ENCODE data around the gene HIBCH. TPM values are rescaled to one million over a fixed set of nuclear protein-coding genes. Genes with fewer than 3 reads are reported as not detected.

The HIBCH gene
- polyA plus RNA-seq, 2 of the 4 experiments (the other 2 are of a cell fraction), result 21.8 to 26.9 TPM

- CTCF ChIA-PET, result interaction anchor here (0.8 kb wide), 1 partner anchor 89 kb away, joined by 3 read pairs; no protein-coding TSS in a partner anchor
- TF ChIP-seq HDAC2 (IDR thresholded peaks at IDR 0.05), result no peak
- no peak for TF ChIP-seq HMGXB4 (CRISPR knock-in tag; IDR thresholded peaks at IDR 0.05; ENCODE audit: borderline replicate concordance)
- TF ChIP-seq, protein P1, sequence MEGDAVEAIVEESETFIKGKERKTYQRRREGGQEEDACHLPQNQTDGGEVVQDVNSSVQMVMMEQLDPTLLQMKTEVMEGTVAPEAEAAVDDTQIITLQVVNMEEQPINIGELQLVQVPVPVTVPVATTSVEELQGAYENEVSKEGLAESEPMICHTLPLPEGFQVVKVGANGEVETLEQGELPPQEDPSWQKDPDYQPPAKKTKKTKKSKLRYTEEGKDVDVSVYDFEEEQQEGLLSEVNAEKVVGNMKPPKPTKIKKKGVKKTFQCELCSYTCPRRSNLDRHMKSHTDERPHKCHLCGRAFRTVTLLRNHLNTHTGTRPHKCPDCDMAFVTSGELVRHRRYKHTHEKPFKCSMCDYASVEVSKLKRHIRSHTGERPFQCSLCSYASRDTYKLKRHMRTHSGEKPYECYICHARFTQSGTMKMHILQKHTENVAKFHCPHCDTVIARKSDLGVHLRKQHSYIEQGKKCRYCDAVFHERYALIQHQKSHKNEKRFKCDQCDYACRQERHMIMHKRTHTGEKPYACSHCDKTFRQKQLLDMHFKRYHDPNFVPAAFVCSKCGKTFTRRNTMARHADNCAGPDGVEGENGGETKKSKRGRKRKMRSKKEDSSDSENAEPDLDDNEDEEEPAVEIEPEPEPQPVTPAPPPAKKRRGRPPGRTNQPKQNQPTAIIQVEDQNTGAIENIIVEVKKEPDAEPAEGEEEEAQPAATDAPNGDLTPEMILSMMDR (IDR thresholded peaks at IDR 0.05), result no peak
- no peak for TF ChIP-seq SMC3 (IDR thresholded peaks at IDR 0.05)
- TF ChIP-seq ELK1 (IDR thresholded peaks at IDR 0.05; ENCODE audit: low read depth, low read length), result no peak
- no peak for TF ChIP-seq MAX (IDR thresholded peaks at IDR 0.05)
- TF ChIP-seq PHF8 (IDR thresholded peaks at IDR 0.05; ENCODE audit: borderline replicate concordance, low read depth), result no peak
- no peak for TF ChIP-seq EHMT2 (IDR thresholded peaks at IDR 0.05; ENCODE audit: low read depth)
- no peak for TF ChIP-seq ESRRA (IDR thresholded peaks at IDR 0.05; ENCODE audit: borderline replicate concordance, low read length)
- TF ChIP-seq CEBPB (IDR thresholded peaks at IDR 0.05), result no peak
- no peak for TF ChIP-seq HEYL (CRISPR knock-in tag; IDR thresholded peaks at IDR 0.05)
- TF ChIP-seq POLR2AphosphoS2 (conservative IDR thresholded peaks at IDR 0.05; ENCODE audit: low read length), result no peak
- TF ChIP-seq NPAS2 (CRISPR knock-in tag; IDR thresholded peaks at IDR 0.05; ENCODE audit: borderline replicate concordance), result no peak
- TF ChIP-seq EP300 (IDR thresholded peaks at IDR 0.05), result no peak
- TF ChIP-seq CHD4 (IDR thresholded peaks at IDR 0.05; ENCODE audit: borderline replicate concordance), result no peak
- TF ChIP-seq POLR2A (IDR thresholded peaks at IDR 0.05; ENCODE audit: low read length), result no peak
- TF ChIP-seq ZNF302 (CRISPR knock-in tag; IDR thresholded peaks at IDR 0.05), result no peak
- TF ChIP-seq SREBF2 (IDR thresholded peaks at IDR 0.05), result no peak
- no peak for TF ChIP-seq CHD2 (IDR thresholded peaks at IDR 0.05; ENCODE audit: low read length, partially characterized antibody)
- TF ChIP-seq BHLHE40 (IDR thresholded peaks at IDR 0.05; ENCODE audit: low read depth, low read length), result no peak
- no peak for ATAC-seq
- POLR2A ChIA-PET, result no interaction called here
- Histone ChIP-seq H3K4me3 (no peak overlapping the region), H3K9me3 (no peaks in the 10 kb centered on the region), H3K27ac (no peak overlapping the region), H3K4me1 (no peaks in the 10 kb centered on the region), H3K4me2 (no peak overlapping the region)
- FAIRE-seq, result no peak
- DNase-seq (ENCODE audit: low read depth in 1 of 2, low spot score in 1 of 2), result no peak
- 93% methylated on average over 1 of the region's 1 CpG for WGBS (ENCODE audit: missing lambda C conversion rate)
Measured at GRCh38 chr2:190188289-190188688, 131.3 kb downstream of the HIBCH start.

DNA sequence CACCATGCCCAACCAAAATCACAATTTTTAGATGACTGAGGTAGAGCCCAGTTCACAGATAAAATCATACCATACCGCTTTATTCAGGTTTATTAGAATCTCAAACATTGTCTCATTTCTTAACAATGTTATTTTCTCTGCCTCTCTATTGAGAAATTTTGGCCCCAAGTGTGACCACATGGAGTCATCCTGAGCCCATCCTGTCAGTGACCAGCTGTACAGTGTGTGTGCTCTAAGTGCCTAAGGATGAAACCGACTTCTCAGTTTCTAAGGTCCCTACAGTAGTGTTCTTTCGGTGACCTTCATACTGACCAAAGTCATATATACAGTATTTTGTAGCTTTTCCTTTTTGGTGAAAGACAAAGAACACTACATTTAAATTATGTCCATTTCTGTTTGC lies 133.4 kb downstream of the HIBCH start:
- CTCF ChIA-PET, result no interaction called here

More for the DNA sequence above, 133.4 kb downstream of the HIBCH start:
- no peak overlapping the region for H3K4me3 ChIP-seq
- POLR2A ChIA-PET, result no interaction called here
- ATAC-seq (no peak), DNase-seq (ENCODE audit: low read depth in 1 of 2, low spot score in 1 of 2) (no peak), FAIRE-seq (no peak)
- H3K4me1 ChIP-seq, result no peaks in the 10 kb centered on the region
- TF ChIP-seq JUN (IDR thresholded peaks at IDR 0.05) (no peak), BHLHE40 (IDR thresholded peaks at IDR 0.05; ENCODE audit: low read depth, low read length) (no peak), FOXS1 (CRISPR knock-in tag; IDR thresholded peaks at IDR 0.05) (no peak)
- no peak overlapping the region for H3K4me2 ChIP-seq
- no peak overlapping the region for H3K27ac ChIP-seq
- 95% methylated on average over 3 of the region's 3 CpGs for WGBS (ENCODE audit: missing lambda C conversion rate)
- no peaks in the 10 kb centered on the region for H3K9me3 ChIP-seq

All from A549 (cell line).